Gastrocnemius medialis (tissue), 4 donors: ENCODE results near the gene EPHA1. TPM values are rescaled to one million over a fixed set of nuclear protein-coding genes. Genes with fewer than 3 reads are reported as not detected.

Experiments used
- ATAC-seq, 2 donors: fragments of 150-250 bp; one replicate each; pipeline ENCODE4 v1.9.1; 2016
- DNase-seq, 2 donors: peaks; one replicate each; pipeline ENCODE4 v3.0.0-alpha.2; 2019
- H3K27ac ChIP-seq, 4 donors: fragments of 200-600 bp; sonication (generic); 1 replicate in 1 of 4; 2 replicates in 3 of 4; pipeline ENCODE4 v1.5.1; 2016 to 2018; ENCODE audit warnings: mild to moderate bottlenecking in 2 of 4, moderate library complexity in 1 of 4
- H3K27me3 ChIP-seq, 3 donors: fragments of 200-600 bp; sonication (generic) in 2 of 3; 1 replicate in 1 of 3; 2 replicates in 2 of 3; pipeline versions ENCODE4 v1.5.1 to v1.6.0; 2016 to 2019; ENCODE audit warnings: mild to moderate bottlenecking in 1 of 3, moderate library complexity in 1 of 3
- H3K36me3 ChIP-seq, 2 donors: fragments of 200-600 bp; sonication (generic) in 1 of 2; one replicate each; pipeline ENCODE4 v1.5.1; 2017 to 2018
- H3K4me1 ChIP-seq, 2 donors: fragments of 200-600 bp; sonication (generic) in 1 of 2; one replicate each; pipeline ENCODE4 v1.5.1; 2016 to 2017; ENCODE audit warnings: mild to moderate bottlenecking in 2 of 2
- H3K4me3 ChIP-seq, 4 donors: fragments of 200-600 bp; sonication (generic) in 3 of 4; 1 replicate in 1 of 4; 2 replicates in 3 of 4; pipeline ENCODE4 v1.5.1; 2016 to 2019; ENCODE audit warnings: mild to moderate bottlenecking in 2 of 4
- H3K9me3 ChIP-seq, 3 donors: fragments of 200-600 bp; sonication (generic) in 2 of 3; 1 replicate in 1 of 3; 2 replicates in 2 of 3; pipeline ENCODE4 v1.5.1; 2016 to 2019
- CTCF ChIP-seq, 5 experiments: fragments of 450-650 bp in 3 of 5; fragments of 200-600 bp in 2 of 5; sonication (generic) in 2 of 5; IDR thresholded peaks in 4 of 5; conservative IDR thresholded peaks in 1 of 5; 1 replicate in 4 of 5; 2 replicates in 1 of 5; pipeline ENCODE4 v1.5.1; 2016 to 2019; ENCODE audit warnings: antibody characterized with exemption in 5 of 5, mild to moderate bottlenecking in 3 of 5, moderate library complexity in 3 of 5
- POLR2A ChIP-seq, 2 donors: fragments of 450-650 bp; IDR thresholded peaks; one replicate each; pipeline ENCODE4 v1.6.1; 2017; ENCODE audit warnings: antibody characterized with exemption in 2 of 2, mild to moderate bottlenecking in 2 of 2, moderate library complexity in 2 of 2
- in situ Hi-C, 4 donors: fragments of 200-750 bp; cut with MboI; loops; one replicate each; pipeline versions ENCODE4 v1.15.0 to v1.8.0; 2017; ENCODE audit warnings: low sequenced_read_pairs in 4 of 4
- intact Hi-C: fragments of 100-400 bp; cut with DNase I; formaldehyde crosslinking; loops from one replicate; pipeline ENCODE4 v1.15.1; 2023; ENCODE audit warnings: low total_unique reads
- total RNA-seq, 4 donors: library from RNA; depleted of rRNA; stranded (reverse); fragments of >200 nt; gene quantifications; one replicate each; pipeline versions ENCODE4 v1.1.0 to v1.2.3, GENCODE V29; 2016

EPHA1 gene
- total RNA-seq, 4 donors from 2014 or later, result not detected

DNA sequence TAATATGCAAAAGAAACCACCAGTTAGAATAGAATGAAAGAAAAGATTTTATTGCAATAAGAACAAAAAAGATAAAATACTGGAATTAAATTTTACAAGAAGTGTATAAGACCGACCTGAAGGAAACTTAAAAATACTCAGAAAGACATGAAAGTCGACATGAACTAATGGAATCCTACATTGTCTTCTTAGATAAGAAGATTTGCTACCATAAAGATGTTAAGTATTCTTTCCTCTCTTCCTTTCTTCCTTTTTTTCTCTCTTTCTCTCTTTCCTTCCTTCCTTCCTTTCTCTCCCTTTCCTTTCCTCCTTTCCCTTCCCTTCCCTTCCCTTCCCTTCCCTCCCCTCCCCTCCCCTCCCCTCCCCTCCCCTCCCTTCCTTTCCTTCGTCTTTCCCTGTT, 41.1 kb upstream of the EPHA1 start:
- Histone ChIP-seq H3K36me3 (no peaks in the 10 kb centered on the region), H3K4me1 (no peaks in the 10 kb centered on the region), H3K9me3 (no peaks in the 10 kb centered on the region), H3K4me3 (no peak overlapping the region), H3K27me3 (peaks cover 0 to 4% (median 0%) of the 10 kb centered on the region in 3 donors), H3K27ac (no peak overlapping the region)
- ATAC-seq, result no peak
- TF ChIP-seq POLR2A (IDR thresholded peaks at IDR 0.05), result no peak
- no peak for TF ChIP-seq CTCF (IDR thresholded peaks at IDR 0.05 in 4 of 5, conservative IDR thresholded peaks at IDR 0.05 in 1 of 5)
- intact Hi-C loops, result no loop called here
- in situ Hi-C loops, result loop anchor here in 1 of 4 donors (25.0 kb wide), 1 partner anchor 437 kb away; no protein-coding TSS in a partner anchor
- no peak for DNase-seq

GRCh38 chr7:143448429-143448828, 39.8 kb upstream of the EPHA1 start:
- in situ Hi-C loops (loop anchor here in 1 of 4 donors (25.0 kb wide), 1 partner anchor 436 kb away; no protein-coding TSS in a partner anchor), intact Hi-C loops (no loop called here)
- no peak for TF ChIP-seq CTCF (IDR thresholded peaks at IDR 0.05 in 4 of 5, conservative IDR thresholded peaks at IDR 0.05 in 1 of 5)
- TF ChIP-seq POLR2A (IDR thresholded peaks at IDR 0.05), result no peak
- DNase-seq (no peak), ATAC-seq (no peak)
- Histone ChIP-seq H3K9me3 (no peaks in the 10 kb centered on the region), H3K4me3 (no peak overlapping the region), H3K27ac (no peak overlapping the region), H3K27me3 (peaks cover 0 to 4% (median 0%) of the 10 kb centered on the region in 3 donors), H3K4me1 (no peaks in the 10 kb centered on the region), H3K36me3 (no peaks in the 10 kb centered on the region)

- peaks cover 0 to 4% (median 0%) of the 10 kb centered on the region in 3 donors for H3K27me3 ChIP-seq
- no peaks in the 10 kb centered on the region for H3K4me1 ChIP-seq
- H3K4me3 ChIP-seq, result no peak overlapping the region
- ATAC-seq (no peak), DNase-seq (no peak)
- in situ Hi-C loops, result loop anchor here in 1 of 4 donors (25.0 kb wide), 1 partner anchor 435 kb away; no protein-coding TSS in a partner anchor
- H3K36me3 ChIP-seq, result no peaks in the 10 kb centered on the region
- H3K9me3 ChIP-seq, result no peaks in the 10 kb centered on the region
- TF ChIP-seq CTCF (IDR thresholded peaks at IDR 0.05 in 4 of 5, conservative IDR thresholded peaks at IDR 0.05 in 1 of 5), result no peak
- H3K27ac ChIP-seq, result no peak overlapping the region
- intact Hi-C loops, result no loop called here
These were observed 38.8 kb upstream of the EPHA1 start for GRCh38 chr7:143447466-143447865.

- in situ Hi-C loops, result loop anchor here in 1 of 4 donors (25.0 kb wide), 1 partner anchor 432 kb away; no protein-coding TSS in a partner anchor
- Histone ChIP-seq H3K27ac (no peak overlapping the region), H3K9me3 (no peaks in the 10 kb centered on the region), H3K27me3 (peaks cover 0 to 4% (median 0%) of the 10 kb centered on the region in 3 donors), H3K4me3 (no peak overlapping the region), H3K36me3 (no peaks in the 10 kb centered on the region), H3K4me1 (no peaks in the 10 kb centered on the region)
- no peak for ATAC-seq
- TF ChIP-seq CTCF (IDR thresholded peaks at IDR 0.05 in 4 of 5, conservative IDR thresholded peaks at IDR 0.05 in 1 of 5) (no peak), POLR2A (IDR thresholded peaks at IDR 0.05) (no peak)
- intact Hi-C loops, result no loop called here
- no peak for DNase-seq
These were observed 36.1 kb upstream of the EPHA1 start for GRCh38 chr7:143444785-143445184.
